Astrocyte (in vitro differentiated cells and primary cell): ENCODE results near the gene SLC25A30. TPM values are rescaled to one million over a fixed set of nuclear protein-coding genes. Genes with fewer than 3 reads are reported as not detected.

ENCODE experiments used
- DNase-seq: peaks from one replicate; pipeline ENCODE4 v3.0.0-alpha.2; 2010; ENCODE audit warnings: low read depth
- FAIRE-seq: peaks from 2 replicates; lab custom pipeline; 2011; peaks lifted over from hg19 to GRCh38; lab: Jason Lieb, UNC
- H2AFZ ChIP-seq: 2 replicates; pipeline ENCODE4 v1.6.0; 2012; ENCODE audit warnings: low read depth, low read length, inconsistent platforms
- H3K27ac ChIP-seq: 2 replicates; pipeline ENCODE4 v1.5.1; 2011; ENCODE audit warnings: low read depth, low read length, inconsistent platforms
- H3K27me3 ChIP-seq: 2 replicates; pipeline ENCODE4 v1.6.0; 2011; ENCODE audit warnings: low read length, inconsistent platforms; ENCODE audit not compliant: insufficient read depth
- H3K36me3 ChIP-seq: 2 replicates; pipeline ENCODE4 v1.5.1; 2011; ENCODE audit warnings: low read length, inconsistent platforms; ENCODE audit not compliant: insufficient read depth
- H3K4me1 ChIP-seq: 2 replicates; pipeline ENCODE4 v1.5.1; 2011; ENCODE audit warnings: low read length, inconsistent platforms; ENCODE audit not compliant: insufficient read depth
- H3K4me2 ChIP-seq: 2 replicates; pipeline ENCODE4 v1.6.0; 2012; ENCODE audit warnings: low read length, inconsistent platforms
- H3K4me3 ChIP-seq: 2 replicates; pipeline ENCODE4 v1.5.1; 2011; ENCODE audit warnings: low read depth, mild to moderate bottlenecking, low read length, inconsistent platforms; ENCODE audit not compliant: insufficient read depth
- H3K79me2 ChIP-seq: 2 replicates; pipeline ENCODE4 v1.6.0; 2012; ENCODE audit warnings: mild to moderate bottlenecking, low read length, inconsistent platforms; ENCODE audit not compliant: insufficient read depth
- H3K9ac ChIP-seq: 2 replicates; pipeline ENCODE4 v1.6.0; 2012; ENCODE audit warnings: mild to moderate bottlenecking, low read length, inconsistent platforms
- H3K9me3 ChIP-seq: 2 replicates; pipeline ENCODE4 v1.5.1; 2012; ENCODE audit warnings: low read depth, mild to moderate bottlenecking, low read length, inconsistent platforms; ENCODE audit not compliant: insufficient read depth
- H4K20me1 ChIP-seq: 2 replicates; pipeline ENCODE4 v1.6.0; 2012; ENCODE audit warnings: low read length, inconsistent platforms; ENCODE audit not compliant: insufficient read depth
- H3K27ac Mint-ChIP-seq: one replicate; pipeline ENCODE4 v1.8.0; 2021; ENCODE audit warnings: mild to moderate bottlenecking, mixed read lengths; ENCODE audit not compliant: unreplicated experiment
- H3K27me3 Mint-ChIP-seq: one replicate; pipeline ENCODE4 v1.8.0; 2021; ENCODE audit warnings: low read depth, mixed read lengths; ENCODE audit not compliant: unreplicated experiment
- H3K36me3 Mint-ChIP-seq: one replicate; pipeline ENCODE4 v1.8.0; 2021; ENCODE audit warnings: low read depth, mixed read lengths; ENCODE audit not compliant: unreplicated experiment
- H3K4me1 Mint-ChIP-seq: one replicate; pipeline ENCODE4 v1.8.0; 2021; ENCODE audit warnings: low read depth, mixed read lengths; ENCODE audit not compliant: unreplicated experiment
- H3K4me3 Mint-ChIP-seq: one replicate; pipeline ENCODE4 v1.8.0; 2021; ENCODE audit warnings: mild to moderate bottlenecking, moderate library complexity, mixed read lengths; ENCODE audit not compliant: unreplicated experiment
- H3K9me3 Mint-ChIP-seq: one replicate; pipeline ENCODE4 v1.8.0; 2021; ENCODE audit warnings: mild to moderate bottlenecking, mixed read lengths; ENCODE audit not compliant: unreplicated experiment
- EZH2 ChIP-seq: IDR thresholded peaks from 2 replicates; pipeline ENCODE4 v1.6.1; 2012; ENCODE audit warnings: mild to moderate bottlenecking, low read length, inconsistent platforms; ENCODE audit not compliant: insufficient read depth
- total RNA-seq: library from RNA; stranded (reverse); gene quantifications from 2 replicates; pipeline ENCODE4 v1.2.1, GENCODE V29; 2021
- TF ChIP-seq, protein P1 (sequence below): IDR thresholded peaks from 2 replicates; pipeline ENCODE4 v1.5.1; 2011; ENCODE audit warnings: low read depth, mild to moderate bottlenecking, inconsistent platforms, low read length, moderate library complexity; ENCODE audit not compliant: insufficient read depth

The SLC25A30 gene
- total RNA-seq, 1 donor from 2014 or later: 14.3 TPM

DNA sequence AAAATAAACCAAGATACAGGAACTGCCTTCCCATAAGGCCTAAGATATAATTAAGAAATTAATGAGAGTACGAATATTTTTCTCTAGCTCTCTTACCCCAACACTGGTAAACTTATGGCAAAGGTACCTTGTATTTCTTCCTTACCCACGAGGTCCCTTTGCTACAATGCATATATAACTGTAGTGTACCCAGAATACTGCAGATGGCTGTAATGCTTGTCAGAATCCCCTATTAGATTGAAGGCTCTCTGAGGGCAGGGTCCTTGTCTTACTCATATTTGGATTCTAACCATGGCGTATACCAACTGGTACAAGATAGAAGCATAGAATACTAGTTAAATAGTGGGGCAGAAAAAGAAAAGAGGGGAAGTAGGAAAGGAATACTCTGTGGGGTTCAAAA, 15.1 kb downstream of the SLC25A30 start:
- Histone ChIP-seq H2AFZ (no peak overlapping the region), H3K27ac (no peak overlapping the region), H3K4me1 (no peaks in the 10 kb centered on the region), H3K4me2 (no peak overlapping the region), H3K9ac (no peak overlapping the region), H3K9me3 (no peaks in the 10 kb centered on the region), H3K4me3 (no peak overlapping the region), H3K27me3 (no peaks in the 10 kb centered on the region), H3K79me2 (no peaks in the 10 kb centered on the region), H4K20me1 (no peaks in the 10 kb centered on the region), H3K36me3 (peaks cover 19% of the 10 kb centered on the region)
- Mint-ChIP-seq H3K36me3 (peaks cover 10% of the 10 kb centered on the region), H3K9me3 (no peaks in the 10 kb centered on the region), H3K27ac (no peak overlapping the region), H3K4me1 (no peaks in the 10 kb centered on the region), H3K4me3 (no peak overlapping the region), H3K27me3 (no peaks in the 10 kb centered on the region)
- no peak for FAIRE-seq
- TF ChIP-seq, protein P1, sequence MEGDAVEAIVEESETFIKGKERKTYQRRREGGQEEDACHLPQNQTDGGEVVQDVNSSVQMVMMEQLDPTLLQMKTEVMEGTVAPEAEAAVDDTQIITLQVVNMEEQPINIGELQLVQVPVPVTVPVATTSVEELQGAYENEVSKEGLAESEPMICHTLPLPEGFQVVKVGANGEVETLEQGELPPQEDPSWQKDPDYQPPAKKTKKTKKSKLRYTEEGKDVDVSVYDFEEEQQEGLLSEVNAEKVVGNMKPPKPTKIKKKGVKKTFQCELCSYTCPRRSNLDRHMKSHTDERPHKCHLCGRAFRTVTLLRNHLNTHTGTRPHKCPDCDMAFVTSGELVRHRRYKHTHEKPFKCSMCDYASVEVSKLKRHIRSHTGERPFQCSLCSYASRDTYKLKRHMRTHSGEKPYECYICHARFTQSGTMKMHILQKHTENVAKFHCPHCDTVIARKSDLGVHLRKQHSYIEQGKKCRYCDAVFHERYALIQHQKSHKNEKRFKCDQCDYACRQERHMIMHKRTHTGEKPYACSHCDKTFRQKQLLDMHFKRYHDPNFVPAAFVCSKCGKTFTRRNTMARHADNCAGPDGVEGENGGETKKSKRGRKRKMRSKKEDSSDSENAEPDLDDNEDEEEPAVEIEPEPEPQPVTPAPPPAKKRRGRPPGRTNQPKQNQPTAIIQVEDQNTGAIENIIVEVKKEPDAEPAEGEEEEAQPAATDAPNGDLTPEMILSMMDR: no peak
- TF ChIP-seq EZH2: no peak
- no peak for DNase-seq

GRCh38 chr13:45402641-45403040, 15.5 kb downstream of the SLC25A30 start:
- Histone ChIP-seq H3K36me3 (peaks cover 23% of the 10 kb centered on the region), H3K9ac (no peak overlapping the region), H3K4me2 (no peak overlapping the region), H3K4me1 (no peaks in the 10 kb centered on the region), H3K4me3 (no peak overlapping the region), H2AFZ (no peak overlapping the region), H3K9me3 (no peaks in the 10 kb centered on the region), H3K27me3 (no peaks in the 10 kb centered on the region), H3K79me2 (no peaks in the 10 kb centered on the region), H4K20me1 (no peaks in the 10 kb centered on the region), H3K27ac (no peak overlapping the region)
- H3K36me3 Mint-ChIP-seq: peaks cover 10% of the 10 kb centered on the region
- FAIRE-seq (no peak), DNase-seq (no peak)
- TF ChIP-seq, protein P1: no peak
- no peak for TF ChIP-seq EZH2
- no peaks in the 10 kb centered on the region for H3K4me1 Mint-ChIP-seq
- H3K4me3 Mint-ChIP-seq: no peak overlapping the region
- H3K9me3 Mint-ChIP-seq: no peaks in the 10 kb centered on the region
- H3K27ac Mint-ChIP-seq: no peak overlapping the region
- H3K27me3 Mint-ChIP-seq: no peaks in the 10 kb centered on the region

DNA sequence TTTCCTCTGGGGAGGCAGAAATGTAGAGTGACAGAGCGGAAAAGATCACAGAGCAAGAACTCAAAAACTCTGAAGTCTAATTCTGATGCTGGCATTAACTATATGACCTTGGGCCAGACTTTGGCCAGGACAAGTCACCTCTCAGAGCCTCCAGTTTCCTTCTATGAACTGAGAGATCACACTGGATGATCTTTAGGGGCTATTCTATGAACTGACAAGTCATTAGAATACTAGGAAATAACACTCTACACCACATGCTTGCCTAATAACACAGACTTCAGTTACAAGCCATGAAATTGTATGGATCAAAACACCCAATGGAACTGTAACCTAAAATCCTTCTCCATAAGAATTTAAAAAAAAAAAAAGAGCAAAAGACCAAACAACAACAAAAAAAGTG, 16.9 kb downstream of the SLC25A30 start:
- H3K27ac ChIP-seq: no peak overlapping the region
- no peaks in the 10 kb centered on the region for H3K9me3 ChIP-seq
- H3K27me3 ChIP-seq: no peaks in the 10 kb centered on the region
- Mint-ChIP-seq H3K9me3 (no peaks in the 10 kb centered on the region), H3K36me3 (peaks cover 9% of the 10 kb centered on the region), H3K27me3 (no peaks in the 10 kb centered on the region), H3K27ac (no peak overlapping the region), H3K4me1 (no peaks in the 10 kb centered on the region), H3K4me3 (no peak overlapping the region)
- no peak for TF ChIP-seq EZH2
- TF ChIP-seq, protein P1: no peak
- no peaks in the 10 kb centered on the region for H4K20me1 ChIP-seq
- H3K36me3 ChIP-seq: peaks cover 23% of the 10 kb centered on the region
- no peak overlapping the region for H3K9ac ChIP-seq
- no peaks in the 10 kb centered on the region for H3K79me2 ChIP-seq
- H3K4me3 ChIP-seq: no peak overlapping the region
- no peaks in the 10 kb centered on the region for H3K4me1 ChIP-seq
- no peak overlapping the region for H2AFZ ChIP-seq
- no peak for DNase-seq
- no peak overlapping the region for H3K4me2 ChIP-seq
- no peak for FAIRE-seq
